ENCODE measurements around the gene FADS1. TPM values are rescaled to one million over a fixed set of nuclear protein-coding genes. Genes with fewer than 3 reads are reported as not detected.

Gene FADS1
- total RNA-seq, 1 donor from 2014 or later: 99.3 TPM

- intact Hi-C loops (cut with DNase I): no loop called here
- no peak for DNase-seq (ENCODE audit: low spot score)
- peak; percentile 57 for ATAC-seq
Measured at GRCh38 chr11:61828629-61829407, 12.0 kb upstream of the FADS1 start.

GRCh38 chr11:61828379-61828628, 11.5 kb upstream of the FADS1 start:
- ATAC-seq (no peak), DNase-seq (ENCODE audit: low spot score) (no peak)
- intact Hi-C loops (cut with DNase I): no loop called here

- peak; percentile 96 for DNase-seq (ENCODE audit: low spot score)
- intact Hi-C loops (cut with DNase I): no loop called here
Measured at GRCh38 chr11:61827571-61828378, 11.0 kb upstream of the FADS1 start, which contains the start of gene FADS2. TSS of gene FADS2 (plus strand) at chr11:61828300. CDS start at chr11:61828391, 91 bp downstream.

GRCh38 chr11:61826930-61827570, 10.2 kb upstream of the FADS1 start:
- ATAC-seq (peak; percentile 1), DNase-seq (ENCODE audit: low spot score) (no peak)
- intact Hi-C loops (cut with DNase I): no loop called here

More at GRCh38 chr11:61827571-61828378, 11.0 kb upstream of the FADS1 start, which contains the start of gene FADS2:
- ATAC-seq: peak; percentile 88

- ATAC-seq (no peak), DNase-seq (ENCODE audit: low spot score) (no peak)
- intact Hi-C loops (cut with DNase I): no loop called here
Measured at GRCh38 chr11:61820174-61820573, 3.4 kb upstream of the FADS1 start.

- DNase-seq (ENCODE audit: low spot score) (no peak), ATAC-seq (no peak)
- intact Hi-C loops (cut with DNase I): no loop called here
Measured at GRCh38 chr11:61817471-61818202, 834 bp upstream of the FADS1 start.

GRCh38 chr11:61815790-61816735, 740 bp downstream of the FADS1 start:
- intact Hi-C loops (cut with DNase I): no loop called here
- DNase-seq (ENCODE audit: low spot score) (peak; percentile 84), ATAC-seq (peak; percentile 67)

GRCh38 chr11:61814958-61815789, 1.6 kb downstream of the FADS1 start:
- ATAC-seq (peak; percentile 98), DNase-seq (ENCODE audit: low spot score) (peak; percentile 99)

GRCh38 chr11:61814247-61814957, 2.4 kb downstream of the FADS1 start:
- ATAC-seq (no peak), DNase-seq (ENCODE audit: low spot score) (no peak)
- intact Hi-C loops (cut with DNase I): no loop called here

More at GRCh38 chr11:61814958-61815789, 1.6 kb downstream of the FADS1 start:
- intact Hi-C loops (cut with DNase I): no loop called here

GRCh38 chr11:61812736-61813411, 3.9 kb downstream of the FADS1 start:
- DNase-seq (ENCODE audit: low spot score): no peak
- intact Hi-C loops (cut with DNase I): no loop called here

GRCh38 chr11:61811831-61812230, 5.0 kb downstream of the FADS1 start:
- intact Hi-C loops (cut with DNase I): no loop called here
- ATAC-seq (no peak), DNase-seq (ENCODE audit: low spot score) (no peak)

More at GRCh38 chr11:61812736-61813411, 3.9 kb downstream of the FADS1 start:
- no peak for ATAC-seq

GRCh38 chr11:61810671-61811175, 6.1 kb downstream of the FADS1 start:
- DNase-seq (ENCODE audit: low spot score) (no peak), ATAC-seq (no peak)
- intact Hi-C loops (cut with DNase I): no loop called here

GRCh38 chr11:61806785-61807184, 10.0 kb downstream of the FADS1 start:
- intact Hi-C loops (cut with DNase I): loop anchor here (10.0 kb wide), 1 partner anchor 78 kb away; no protein-coding TSS in a partner anchor
- ATAC-seq (no peak), DNase-seq (ENCODE audit: low spot score) (no peak)

- intact Hi-C loops (cut with DNase I): loop anchor here (10.0 kb wide), 1 partner anchor 80 kb away; no protein-coding TSS in a partner anchor
- ATAC-seq (no peak), DNase-seq (ENCODE audit: low spot score) (no peak)
Measured at GRCh38 chr11:61805146-61805545, 11.7 kb downstream of the FADS1 start.

- DNase-seq (ENCODE audit: low spot score) (no peak), ATAC-seq (no peak)
- intact Hi-C loops (cut with DNase I): loop anchor here (10.0 kb wide), 1 partner anchor 81 kb away; no protein-coding TSS in a partner anchor
Measured at GRCh38 chr11:61803889-61804647, 12.7 kb downstream of the FADS1 start.

Measured in sciatic nerve (tissue), 2 donors.